NCI-H1092 (cell line): ENCODE data around the gene ZSCAN29.
A peak's percentile ranks its signal among the peaks of the same experiment; 100 is the strongest.
"Not testable (repeated sequence)": the region's sequence is repeated elsewhere in the genome, so short reads cannot be mapped to it uniquely, and the experiment has no call there.

Source experiments
- DNase-seq: peaks from one replicate; lab custom pipeline; 2025; lab: John Stamatoyannopoulos, UW

ZSCAN29 gene

GRCh38 chr15:43370975-43371974 lies at the start of gene ZSCAN29, which contains the start of gene TUBGCP4:
ZSCAN29 (minus strand) TSS chr15:43371043; CDS start chr15:43369913, 1,130 bp downstream.
TUBGCP4 (plus strand) TSS chr15:43371101; CDS start chr15:43371355, 254 bp downstream.
- DNase-seq = peak; percentile 81

- no peak for DNase-seq
Measured at GRCh38 chr15:43420435-43420834, 49.6 kb upstream of the ZSCAN29 start.

GRCh38 chr15:43414196-43414595 lies 43.4 kb upstream of the ZSCAN29 start:
- no peak for DNase-seq

- DNase-seq = no peak
Measured at GRCh38 chr15:43412096-43412495, 41.3 kb upstream of the ZSCAN29 start.

GRCh38 chr15:43410572-43411214 lies 39.9 kb upstream of the ZSCAN29 start:
- no peak for DNase-seq

- DNase-seq = no peak
Measured at GRCh38 chr15:43408789-43409188, 37.9 kb upstream of the ZSCAN29 start.

- no peak for DNase-seq
Measured at GRCh38 chr15:43406808-43407207, 36.0 kb upstream of the ZSCAN29 start.

GRCh38 chr15:43406189-43406588 lies 35.3 kb upstream of the ZSCAN29 start:
- no peak for DNase-seq

- no peak for DNase-seq
Measured at GRCh38 chr15:43404130-43404529, 33.3 kb upstream of the ZSCAN29 start.

- no peak for DNase-seq
Measured at GRCh38 chr15:43403616-43404015, 32.8 kb upstream of the ZSCAN29 start.

- no peak for DNase-seq
Measured at GRCh38 chr15:43402255-43402654, 31.4 kb upstream of the ZSCAN29 start.

GRCh38 chr15:43393592-43393991 lies 22.7 kb upstream of the ZSCAN29 start:
- not testable (repeated sequence) for DNase-seq

GRCh38 chr15:43390723-43391122 lies 19.9 kb upstream of the ZSCAN29 start:
- no peak for DNase-seq

GRCh38 chr15:43383070-43383469 lies 12.2 kb upstream of the ZSCAN29 start:
- DNase-seq = no peak

GRCh38 chr15:43382310-43382709 lies 11.5 kb upstream of the ZSCAN29 start:
- DNase-seq = no peak

- DNase-seq = no peak
Measured at GRCh38 chr15:43378601-43379000, 7.8 kb upstream of the ZSCAN29 start.

GRCh38 chr15:43376017-43376705 lies 5.3 kb upstream of the ZSCAN29 start:
- DNase-seq = no peak

GRCh38 chr15:43370310-43370974 lies 401 bp downstream of the ZSCAN29 start:
- DNase-seq = no peak

- DNase-seq = no peak
Measured at GRCh38 chr15:43361313-43361903, 9.4 kb downstream of the ZSCAN29 start.

- no peak for DNase-seq
Measured at GRCh38 chr15:43360821-43361220, 10.0 kb downstream of the ZSCAN29 start.

- no peak for DNase-seq
Measured at GRCh38 chr15:43352693-43353382, 18.0 kb downstream of the ZSCAN29 start.
